Ectodermal cell (in vitro differentiated cells): ENCODE results near the gene LOC128125822.
"Not testable (repeated sequence)": the region's sequence is repeated elsewhere in the genome, so short reads cannot be mapped to it uniquely, and the experiment has no call there.

Source experiments
- H3K27ac ChIP-seq: 2 replicates; pipeline ENCODE4 v1.7.0; 2013; ENCODE audit warnings: mild to moderate bottlenecking, low read depth, low read length; ENCODE audit not compliant: insufficient read depth, poor library complexity, severe bottlenecking
- H3K27me3 ChIP-seq: 2 replicates; pipeline ENCODE4 v1.7.0; 2013; ENCODE audit warnings: mild to moderate bottlenecking, low read length; ENCODE audit not compliant: insufficient read depth, control insufficient read depth, poor library complexity, severe bottlenecking
- H3K36me3 ChIP-seq: one replicate; pipeline ENCODE4 v1.7.0; 2013; ENCODE audit warnings: low read length; ENCODE audit not compliant: control insufficient read depth, insufficient read depth
- H3K4me1 ChIP-seq: one replicate; pipeline ENCODE4 v1.7.0; 2013; ENCODE audit warnings: low read length; ENCODE audit not compliant: control insufficient read depth, insufficient read depth
- H3K4me3 ChIP-seq: 2 replicates; pipeline ENCODE4 v1.7.0; 2013; ENCODE audit warnings: low read depth, low read length, control low read depth; ENCODE audit not compliant: insufficient read depth
- H3K9me3 ChIP-seq: 2 replicates; pipeline ENCODE4 v1.7.0; 2013; ENCODE audit warnings: mild to moderate bottlenecking, low read length, moderate library complexity; ENCODE audit not compliant: control insufficient read depth
- WGBS, 2 experiments: methylation state at CpG; one replicate each; pipeline ENCODE4 v1.1.7; 2013; ENCODE audit warnings: missing lambda C conversion rate in 2 of 2; 5-methylcytosine and 5-hydroxymethylcytosine counted together

The LOC128125822 gene

DNA sequence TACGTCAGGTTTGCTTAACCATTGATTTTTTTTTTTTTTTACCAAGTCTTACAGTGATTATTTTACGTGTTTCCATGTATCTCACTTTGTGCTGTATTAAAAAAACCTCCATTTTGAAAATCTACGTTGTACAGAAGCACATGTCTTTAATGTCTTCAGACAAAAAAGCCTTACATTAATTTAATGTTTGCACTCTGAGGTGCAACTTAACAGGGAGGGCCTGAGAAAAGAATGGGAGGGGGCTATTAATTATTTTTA is 8.4 kb downstream of the LOC128125822 start:
- Histone ChIP-seq H3K9me3 (no peaks in the 10 kb centered on the region), H3K4me1 (no peaks in the 10 kb centered on the region), H3K36me3 (peaks cover 38% of the 10 kb centered on the region), H3K27ac (no peak overlapping the region), H3K4me3 (no peak overlapping the region), H3K27me3 (no peaks in the 10 kb centered on the region)
- 95 to 98% methylated on average over 3 of the region's 3 CpGs for WGBS, 2 experiments

DNA sequence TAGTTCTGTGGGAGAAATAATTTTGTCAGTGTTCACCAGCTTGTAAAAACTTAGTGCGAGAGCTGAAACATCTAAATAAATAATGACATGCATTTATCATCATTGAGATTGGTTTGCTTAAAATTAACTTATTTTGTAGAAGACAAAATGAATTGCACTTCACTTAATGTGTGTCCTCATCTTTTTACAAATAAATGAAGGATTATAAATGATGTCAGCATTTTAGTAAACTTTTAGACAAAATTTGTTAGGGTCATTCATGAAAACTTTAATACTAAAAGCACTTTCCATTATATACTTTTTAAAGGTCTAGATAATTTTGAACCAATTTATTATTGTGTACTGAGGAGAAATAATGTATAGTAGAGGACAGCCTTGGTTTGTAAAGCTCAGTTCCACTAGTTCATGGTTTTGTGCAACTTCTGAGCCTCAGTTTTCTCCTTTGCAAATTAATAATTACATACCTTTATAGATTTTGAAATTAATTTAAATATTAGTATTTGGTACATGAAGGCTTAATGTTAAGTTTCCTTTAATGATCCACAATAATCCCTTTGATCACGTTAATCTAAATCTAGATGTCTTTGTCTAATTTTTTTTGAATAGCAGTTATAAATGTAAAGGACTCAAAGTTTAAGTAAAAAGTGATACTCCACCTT is 9.2 kb downstream of the LOC128125822 start:
- no peaks in the 10 kb centered on the region for H3K4me1 ChIP-seq
- H3K36me3 ChIP-seq: peaks cover 35% of the 10 kb centered on the region
- no peak overlapping the region for H3K27ac ChIP-seq
- H3K9me3 ChIP-seq: no peaks in the 10 kb centered on the region
- WGBS, 2 experiments: 100% methylated on average over 1 of the region's 2 CpGs; no CpG with 5 or more reads in 1 of the 2 experiments
- H3K4me3 ChIP-seq: no peak overlapping the region
- H3K27me3 ChIP-seq: no peaks in the 10 kb centered on the region

DNA sequence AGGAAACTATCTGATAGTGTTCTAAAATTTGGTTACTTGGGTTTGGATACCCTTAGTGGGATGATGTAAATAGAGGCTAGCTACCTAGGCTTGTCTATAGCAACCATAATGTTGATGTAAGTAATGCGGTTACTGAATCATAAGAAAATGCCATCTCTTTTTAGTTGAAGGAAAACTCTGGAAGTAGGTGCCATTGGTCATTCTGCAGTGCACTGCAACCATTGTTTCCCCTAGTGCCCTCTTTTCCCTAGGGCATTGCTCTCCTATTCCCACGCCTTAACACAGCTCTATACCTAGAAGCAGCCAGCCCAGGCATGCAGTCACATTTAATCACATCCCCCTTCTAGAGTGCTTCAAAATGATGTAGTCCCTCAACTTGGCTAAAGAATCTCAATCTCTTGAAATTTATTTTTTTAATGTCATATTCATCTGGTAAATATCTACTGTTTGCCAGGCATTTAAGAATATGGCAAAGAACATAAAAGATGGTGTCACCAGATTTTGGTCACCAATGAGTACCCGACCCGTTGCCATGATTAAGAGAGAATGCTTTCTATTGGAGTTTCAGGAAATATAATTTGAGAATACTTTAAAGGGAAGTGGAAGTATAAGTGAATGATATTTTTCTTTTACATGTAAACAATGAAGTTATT is 10.4 kb downstream of the LOC128125822 start:
- peaks cover 24% of the 10 kb centered on the region for H3K36me3 ChIP-seq

DNA sequence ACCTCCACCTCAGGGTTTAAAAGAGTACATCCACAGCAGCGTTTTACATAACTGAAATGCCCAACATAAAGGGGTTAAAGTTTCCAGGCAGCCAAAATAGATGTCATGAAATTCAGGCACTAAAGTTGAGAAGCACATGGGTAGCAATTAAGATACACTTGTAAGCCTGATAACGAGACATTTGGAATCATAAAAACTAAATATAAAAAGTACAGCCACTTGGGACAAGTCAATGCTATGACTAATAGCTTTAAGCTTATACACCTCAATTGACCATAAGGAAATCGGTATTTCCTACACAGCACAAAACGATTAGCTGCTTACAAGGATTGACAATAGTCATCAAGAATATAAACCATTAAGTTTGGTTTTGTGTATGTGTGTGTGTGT is 11.8 kb downstream of the LOC128125822 start:
- Histone ChIP-seq H3K4me3 (no peak overlapping the region), H3K4me1 (no peaks in the 10 kb centered on the region), H3K27ac (no peak overlapping the region), H3K36me3 (peaks cover 17% of the 10 kb centered on the region), H3K27me3 (no peaks in the 10 kb centered on the region), H3K9me3 (no peaks in the 10 kb centered on the region)
- 92 to 96% methylated on average over 4 of the region's 4 CpGs for WGBS, 2 experiments

More for the DNA sequence above, 10.4 kb downstream of the LOC128125822 start:
- Histone ChIP-seq H3K27ac (peak overlapping the region; percentile 4), H3K4me3 (no peak overlapping the region), H3K9me3 (no peaks in the 10 kb centered on the region), H3K4me1 (no peaks in the 10 kb centered on the region), H3K27me3 (no peaks in the 10 kb centered on the region)
- WGBS, 2 experiments: 97% methylated on average over 4 of the region's 4 CpGs

DNA sequence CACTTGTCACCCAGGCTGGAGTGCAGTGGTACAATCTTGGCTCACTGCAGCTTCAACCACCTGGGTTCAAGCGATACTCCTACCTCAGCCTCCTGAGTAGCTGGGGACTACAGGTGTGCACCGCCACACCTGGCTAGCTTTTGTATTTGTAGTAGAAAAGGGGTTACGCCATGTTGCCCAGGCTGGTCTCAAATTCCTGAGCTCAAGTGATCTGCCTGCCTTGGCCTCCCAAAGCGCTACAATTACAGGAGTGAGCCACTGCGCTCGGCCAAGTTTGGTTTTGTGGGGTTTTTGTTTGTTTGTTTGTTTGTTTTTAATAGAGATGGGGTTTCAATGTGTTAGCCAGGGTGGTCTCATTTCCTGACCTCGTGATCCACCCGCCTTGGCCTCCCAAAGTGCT is 12.3 kb downstream of the LOC128125822 start:
- 88 to 98% methylated on average over 8 of the region's 8 CpGs for WGBS, 2 experiments
- Histone ChIP-seq H3K9me3 (no peaks in the 10 kb centered on the region), H3K36me3 (peaks cover 13% of the 10 kb centered on the region), H3K4me3 (no peak overlapping the region), H3K27ac (no peak overlapping the region), H3K27me3 (no peaks in the 10 kb centered on the region), H3K4me1 (no peaks in the 10 kb centered on the region)

DNA sequence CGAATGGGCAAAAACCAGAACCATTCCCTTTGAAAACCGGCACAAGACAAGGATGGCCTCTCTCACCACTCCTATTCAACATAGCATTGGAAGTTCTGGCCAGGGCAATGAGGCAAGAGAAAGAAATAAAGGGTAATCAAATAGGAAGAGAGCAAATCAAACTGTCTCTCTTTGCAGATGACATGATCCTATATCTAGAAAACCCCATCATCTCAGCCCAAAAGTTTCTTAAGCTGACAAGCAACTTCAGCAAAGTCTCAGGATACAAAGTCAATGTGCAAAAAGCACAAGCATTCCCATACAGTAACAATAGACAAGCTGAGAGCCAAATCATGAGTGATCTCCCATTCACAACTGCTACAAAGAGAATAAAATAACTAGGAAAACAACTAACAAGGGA is 13.4 kb downstream of the LOC128125822 start:
- H3K4me3 ChIP-seq, H3K27me3 ChIP-seq, H3K4me1 ChIP-seq, H3K9me3 ChIP-seq, H3K27ac ChIP-seq, H3K36me3 ChIP-seq: not testable (repeated sequence)
- WGBS, 2 experiments: 90 to 91% methylated on average over 1 to 2 of the region's 2 CpGs

DNA sequence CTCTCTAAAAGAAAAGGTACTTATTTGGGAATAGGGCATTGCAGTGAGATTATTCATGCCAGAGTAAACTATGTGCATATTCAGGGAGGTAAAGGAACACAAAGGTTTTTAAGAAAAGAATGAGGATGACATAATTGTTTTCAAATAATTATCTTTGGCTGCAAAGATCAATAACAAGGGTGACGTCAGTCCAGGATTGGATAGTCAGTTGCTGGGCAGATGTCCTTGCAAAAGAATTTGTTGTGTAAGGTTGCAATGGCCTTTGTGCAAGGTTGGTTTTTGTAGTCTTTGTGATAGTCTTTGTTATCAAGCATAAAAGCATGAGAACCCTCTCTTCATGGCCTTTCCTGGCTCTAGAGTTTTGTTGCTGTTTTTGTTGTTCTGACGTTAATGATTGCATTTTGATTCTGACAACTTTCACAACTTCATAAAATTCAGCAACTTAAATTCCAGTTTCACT is 17.7 kb downstream of the LOC128125822 start:
- Histone ChIP-seq H3K9me3 (no peaks in the 10 kb centered on the region), H3K4me3 (no peak overlapping the region), H3K4me1 (no peaks in the 10 kb centered on the region), H3K36me3 (no peaks in the 10 kb centered on the region), H3K27ac (peak overlapping the region; percentile 63), H3K27me3 (no peaks in the 10 kb centered on the region)
- 51 to 59% methylated on average over 1 to 2 of the region's 2 CpGs for WGBS, 2 experiments

DNA sequence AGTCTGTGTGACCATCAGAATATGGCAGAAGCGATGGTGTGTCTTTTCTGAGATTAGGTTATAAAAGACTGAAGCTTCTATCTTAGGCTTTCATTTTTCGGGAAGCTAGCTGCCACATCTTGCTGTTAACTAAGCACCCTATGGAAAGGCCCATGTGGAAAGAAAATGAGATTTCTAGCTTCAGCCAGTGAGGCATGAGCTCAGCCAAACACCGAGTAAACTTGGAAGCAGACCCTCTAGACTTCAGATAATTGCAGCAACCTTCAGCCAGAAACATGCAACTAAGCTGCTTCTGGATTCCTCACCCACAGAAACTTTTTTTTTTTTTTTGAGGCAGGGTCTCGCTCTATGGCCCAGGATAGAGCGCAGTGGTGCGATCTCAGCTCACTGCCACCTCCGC is 20.6 kb downstream of the LOC128125822 start:
- Histone ChIP-seq H3K27ac (no peak overlapping the region), H3K4me3 (no peak overlapping the region), H3K36me3 (no peaks in the 10 kb centered on the region), H3K4me1 (no peaks in the 10 kb centered on the region), H3K27me3 (no peaks in the 10 kb centered on the region), H3K9me3 (no peaks in the 10 kb centered on the region)
- WGBS, 2 experiments: 92 to 94% methylated on average over 7 of the region's 7 CpGs

DNA sequence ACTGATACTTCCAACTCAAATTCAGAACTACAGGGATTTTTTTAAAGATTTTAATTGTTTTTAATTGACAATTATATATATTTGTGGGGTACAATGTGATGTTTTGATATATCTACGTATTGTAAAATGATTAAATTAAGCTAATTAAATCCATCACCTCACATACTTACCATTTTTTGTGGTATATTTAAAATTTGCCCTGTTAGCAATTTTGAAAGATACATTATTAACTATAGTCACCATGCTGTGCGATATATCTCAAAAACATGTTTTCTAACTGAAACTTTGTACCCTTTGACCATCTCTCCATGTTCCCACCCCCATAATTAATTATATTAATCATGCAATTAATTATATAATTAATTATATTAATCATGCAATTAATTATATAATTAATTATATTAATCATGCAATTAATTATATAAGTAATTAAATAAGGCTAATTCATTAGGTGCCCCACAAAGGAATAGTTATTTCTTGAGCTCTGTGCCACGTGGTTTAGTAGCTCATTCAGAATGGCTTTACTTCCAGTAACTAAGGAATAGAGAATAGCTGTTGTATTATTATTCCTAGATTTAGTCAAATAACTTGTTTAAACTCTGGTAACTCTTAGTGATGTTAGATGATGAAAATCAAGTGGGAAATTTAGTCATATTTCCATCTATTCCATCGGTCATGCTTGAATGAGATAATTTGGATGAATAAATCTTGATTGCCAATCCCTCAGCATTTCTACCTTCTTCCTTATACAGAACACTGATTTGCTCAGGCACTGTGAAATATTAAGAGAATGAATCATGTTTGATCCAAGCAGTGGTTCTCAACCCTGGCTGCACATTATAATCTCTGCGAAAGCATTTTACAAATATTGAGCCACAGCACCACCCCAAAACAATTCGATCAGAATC is 25.1 kb downstream of the LOC128125822 start:
- Histone ChIP-seq H3K27ac (no peak overlapping the region), H3K4me3 (peak overlapping the region; percentile 53), H3K27me3 (no peaks in the 10 kb centered on the region), H3K4me1 (no peaks in the 10 kb centered on the region), H3K9me3 (no peaks in the 10 kb centered on the region), H3K36me3 (no peaks in the 10 kb centered on the region)
- 51 to 65% methylated on average over 2 to 5 of the region's 6 CpGs for WGBS, 2 experiments
